ENCODE data around the gene TTLL11. TPM values are rescaled to one million over a fixed set of nuclear protein-coding genes. Genes with fewer than 3 reads are reported as not detected.

The TTLL11 gene
- polyA plus RNA-seq, 1 donor (not counting 4 experiments of a cell fraction or from before 2014, with no cell fraction given) = 8.0 TPM

- dilution Hi-C loops (cut with MboI; ENCODE audit: extremely low pct_ligation_motif_present, low sequenced_read_pairs) = no loop called here
- no peaks in the 10 kb centered on the region for H3K36me3 ChIP-seq (ENCODE audit: control insufficient read depth in 2 of 2, extremely low read depth in 1 of 2, insufficient read depth in 2 of 2, low read length in 2 of 2)
- FAIRE-seq (no peak), DNase-seq (ENCODE audit: low read depth, low spot score) (no peak)
- H3K9ac ChIP-seq (ENCODE audit: control insufficient read depth, extremely low read depth, insufficient read depth, low read length) = no peak overlapping the region
- no peak overlapping the region for H3K4me3 ChIP-seq (ENCODE audit: control insufficient read depth in 2 of 3, extremely low read depth in 1 of 3, insufficient read depth in 2 of 3, low read depth in 1 of 3, low read length in 3 of 3)
- no peak overlapping the region for H2AFZ ChIP-seq (ENCODE audit: control insufficient read depth, low read length)
- H4K20me1 ChIP-seq (ENCODE audit: control insufficient read depth, extremely low read depth, insufficient read depth, low read length) = no peaks in the 10 kb centered on the region
- TF ChIP-seq EZH2 (IDR thresholded peaks at IDR 0.05; ENCODE audit: low read length) (no peak), CTCF (optimal IDR thresholded peaks at IDR 0.05 in 1 of 3, IDR thresholded peaks at IDR 0.05 in 1 of 3, conservative IDR thresholded peaks at IDR 0.05 in 1 of 3; ENCODE audit: extremely low read depth in 1 of 3, insufficient read depth in 2 of 3, low read length in 3 of 3) (no peak)
- peaks cover 7% of the 10 kb centered on the region for H3K4me1 ChIP-seq (ENCODE audit: control insufficient read depth, extremely low read depth, insufficient read depth, low read length)
- no peak overlapping the region for H3K4me2 ChIP-seq (ENCODE audit: control insufficient read depth, extremely low read depth, insufficient read depth, low read depth, low read length)
- no peak overlapping the region for H3K27ac ChIP-seq (ENCODE audit: control insufficient read depth, insufficient read depth, low read length)
- H3K9me1 ChIP-seq (ENCODE audit: control insufficient read depth, extremely low read depth, insufficient read depth, low read length) = no peaks in the 10 kb centered on the region
- no peaks in the 10 kb centered on the region for H3K27me3 ChIP-seq (ENCODE audit: control insufficient read depth, extremely low read depth, insufficient read depth, low read length)
- H3K79me2 ChIP-seq (ENCODE audit: control insufficient read depth, insufficient read depth, low read length) = no peaks in the 10 kb centered on the region
- no peaks in the 10 kb centered on the region for H3K9me3 ChIP-seq (ENCODE audit: control insufficient read depth, low read depth, low read length)
Observed at GRCh38 chr9:121902461-121903135, 190.5 kb downstream of the TTLL11 start.

- Histone ChIP-seq H4K20me1 (ENCODE audit: control insufficient read depth, extremely low read depth, insufficient read depth, low read length) (no peaks in the 10 kb centered on the region), H2AFZ (ENCODE audit: control insufficient read depth, low read length) (no peak overlapping the region), H3K9me1 (ENCODE audit: control insufficient read depth, extremely low read depth, insufficient read depth, low read length) (no peaks in the 10 kb centered on the region), H3K4me2 (ENCODE audit: control insufficient read depth, extremely low read depth, insufficient read depth, low read depth, low read length) (no peak overlapping the region), H3K79me2 (ENCODE audit: control insufficient read depth, insufficient read depth, low read length) (no peaks in the 10 kb centered on the region), H3K27ac (ENCODE audit: control insufficient read depth, insufficient read depth, low read length) (no peak overlapping the region), H3K9me3 (ENCODE audit: control insufficient read depth, low read depth, low read length) (no peaks in the 10 kb centered on the region), H3K4me1 (ENCODE audit: control insufficient read depth, extremely low read depth, insufficient read depth, low read length) (peaks cover 5% of the 10 kb centered on the region), H3K4me3 (ENCODE audit: control insufficient read depth in 2 of 3, extremely low read depth in 1 of 3, insufficient read depth in 2 of 3, low read depth in 1 of 3, low read length in 3 of 3) (no peak overlapping the region), H3K9ac (ENCODE audit: control insufficient read depth, extremely low read depth, insufficient read depth, low read length) (no peak overlapping the region), H3K27me3 (ENCODE audit: control insufficient read depth, extremely low read depth, insufficient read depth, low read length) (no peaks in the 10 kb centered on the region), H3K36me3 (ENCODE audit: control insufficient read depth in 2 of 2, extremely low read depth in 1 of 2, insufficient read depth in 2 of 2, low read length in 2 of 2) (no peaks in the 10 kb centered on the region)
- dilution Hi-C loops (cut with MboI; ENCODE audit: extremely low pct_ligation_motif_present, low sequenced_read_pairs) = no loop called here
- DNase-seq (ENCODE audit: low read depth, low spot score) (no peak), FAIRE-seq (no peak)
- TF ChIP-seq CTCF (optimal IDR thresholded peaks at IDR 0.05 in 1 of 3, IDR thresholded peaks at IDR 0.05 in 1 of 3, conservative IDR thresholded peaks at IDR 0.05 in 1 of 3; ENCODE audit: extremely low read depth in 1 of 3, insufficient read depth in 2 of 3, low read length in 3 of 3) (no peak), EZH2 (IDR thresholded peaks at IDR 0.05; ENCODE audit: low read length) (no peak)
Observed at GRCh38 chr9:121901616-121902015, 191.5 kb downstream of the TTLL11 start.

Data from keratinocyte (primary cell).